ENCODE data around the gene CCDC69.

DNA sequence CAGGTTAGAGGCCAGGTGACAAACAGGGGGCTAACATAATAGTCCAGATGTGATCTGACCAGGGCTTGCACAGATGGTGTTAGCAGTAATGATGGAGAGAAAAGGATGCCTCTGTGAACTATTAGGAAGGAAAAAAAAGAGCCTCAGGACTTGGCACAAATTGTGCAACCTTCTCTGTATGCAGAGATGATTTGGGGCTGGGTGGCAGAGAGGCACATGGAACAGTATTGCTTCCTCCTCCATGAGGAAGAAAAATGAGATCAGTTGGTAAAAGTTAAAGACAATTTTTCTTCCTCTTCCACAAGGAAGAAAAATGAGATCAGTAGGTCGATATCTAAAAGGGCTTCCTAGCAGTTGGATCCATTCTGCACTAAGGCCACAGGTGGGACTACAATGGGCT is 52.4 kb downstream of the CCDC69 start:
- TF ChIP-seq NBN (IDR thresholded peaks at IDR 0.05) (no peak), POLR2A (IDR thresholded peaks at IDR 0.05; ENCODE audit: low read depth, low read length) (no peak), SMC3 (IDR thresholded peaks at IDR 0.05; ENCODE audit: borderline replicate concordance, low read length) (no peak)
- TF ChIP-seq, protein P1, sequence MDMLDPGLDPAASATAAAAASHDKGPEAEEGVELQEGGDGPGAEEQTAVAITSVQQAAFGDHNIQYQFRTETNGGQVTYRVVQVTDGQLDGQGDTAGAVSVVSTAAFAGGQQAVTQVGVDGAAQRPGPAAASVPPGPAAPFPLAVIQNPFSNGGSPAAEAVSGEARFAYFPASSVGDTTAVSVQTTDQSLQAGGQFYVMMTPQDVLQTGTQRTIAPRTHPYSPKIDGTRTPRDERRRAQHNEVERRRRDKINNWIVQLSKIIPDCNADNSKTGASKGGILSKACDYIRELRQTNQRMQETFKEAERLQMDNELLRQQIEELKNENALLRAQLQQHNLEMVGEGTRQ (IDR thresholded peaks at IDR 0.05; ENCODE audit: borderline replicate concordance, low read depth, low read length): no peak

All from GM12878 (cell line).